Measurements from ENCODE around the gene NEB.

- no peak for TF ChIP-seq EZH2phosphoT487 (IDR thresholded peaks at IDR 0.05; ENCODE audit: borderline replicate concordance)
- no peak for TF ChIP-seq CTCF (conservative IDR thresholded peaks at IDR 0.05; ENCODE audit: low read length)
Measured at GRCh38 chr2:151770995-151771394, 36.7 kb upstream of the NEB start.

All from Loucy (cell line).